CD14-positive monocyte (primary cell): ENCODE results near the gene CDC42EP3. TPM values are rescaled to one million over a fixed set of nuclear protein-coding genes. Genes with fewer than 3 reads are reported as not detected.

Experiments
- DNase-seq, 3 donors: peaks; one replicate each; pipeline ENCODE4 v3.0.0-alpha.2; 2011 to 2022
- H2AFZ ChIP-seq: 2 replicates; pipeline ENCODE4 v1.6.0; 2012; ENCODE audit warnings: mild to moderate bottlenecking, low read depth, low read length, inconsistent platforms; ENCODE audit not compliant: insufficient read depth, poor library complexity, severe bottlenecking
- H3K27ac ChIP-seq, 2 donors: 1 replicate in 1 of 2; 2 replicates in 1 of 2; pipeline ENCODE4 v1.5.1; 2012 to 2013; ENCODE audit warnings: low read length in 2 of 2, control low read depth in 1 of 2, inconsistent platforms in 1 of 2, low read depth in 1 of 2, mild to moderate bottlenecking in 1 of 2
- H3K27me3 ChIP-seq, 2 donors: one replicate each; pipeline versions ENCODE4 v1.6.0 to v1.6.1; 2011 to 2013; ENCODE audit warnings: low read length in 2 of 2; ENCODE audit not compliant: control insufficient read depth in 2 of 2, insufficient read depth in 2 of 2
- H3K36me3 ChIP-seq, 2 donors: replicated peaks in 1 of 2; 1 replicate in 1 of 2; 2 replicates in 1 of 2; pipeline versions ENCODE4 v1.5.1 to v1.6.1; 2012 to 2013; ENCODE audit warnings: low read length in 2 of 2, control low read depth in 1 of 2, inconsistent platforms in 1 of 2, mild to moderate bottlenecking in 1 of 2; ENCODE audit not compliant: insufficient read depth in 2 of 2, control insufficient read depth in 1 of 2
- H3K4me1 ChIP-seq, 2 donors: 1 replicate in 1 of 2; 2 replicates in 1 of 2; pipeline versions ENCODE4 v1.5.1 to v1.6.1; 2012 to 2013; ENCODE audit warnings: low read length in 2 of 2, control low read depth in 1 of 2, inconsistent platforms in 1 of 2, mild to moderate bottlenecking in 1 of 2, moderate library complexity in 1 of 2; ENCODE audit not compliant: insufficient read depth in 2 of 2, control insufficient read depth in 1 of 2
- H3K4me2 ChIP-seq: replicated peaks from 2 replicates; pipeline ENCODE3; 2012; ENCODE audit warnings: low read length, moderate library complexity, mild to moderate bottlenecking; ENCODE audit not compliant: poor library complexity, severe bottlenecking; ENCODE audit errors: extremely low read depth
- H3K4me3 ChIP-seq, 3 experiments: fragments of 200-600 bp in 1 of 3; sonication (generic) in 1 of 3; replicated peaks in 1 of 3; 1 replicate in 2 of 3; 2 replicates in 1 of 3; pipeline ENCODE4 v1.5.1; 2011 to 2013; ENCODE audit warnings: low read length in 3 of 3, mild to moderate bottlenecking in 3 of 3, control low read depth in 2 of 3, low read depth in 2 of 3, inconsistent platforms in 1 of 3, moderate library complexity in 1 of 3
- H3K79me2 ChIP-seq: 2 replicates; pipeline ENCODE4 v1.6.0; 2012; ENCODE audit warnings: mild to moderate bottlenecking, control low read depth, inconsistent platforms, low read length, moderate library complexity; ENCODE audit not compliant: insufficient read depth
- H3K9ac ChIP-seq: 2 replicates; pipeline ENCODE4 v1.6.0; 2017; ENCODE audit warnings: low read length, mild to moderate bottlenecking; ENCODE audit not compliant: insufficient read depth, poor library complexity, severe bottlenecking
- H3K9me3 ChIP-seq, 2 donors: replicated peaks in 1 of 2; 1 replicate in 1 of 2; 2 replicates in 1 of 2; pipeline versions ENCODE4 v1.5.1 to v1.6.1; 2012 to 2013; ENCODE audit warnings: low read length in 2 of 2, control low read depth in 1 of 2; ENCODE audit not compliant: control insufficient read depth in 1 of 2, insufficient read depth in 1 of 2
- H4K20me1 ChIP-seq: 2 replicates; pipeline ENCODE4 v1.6.0; 2012; ENCODE audit warnings: mild to moderate bottlenecking, low read length, control low read depth, moderate library complexity; ENCODE audit not compliant: insufficient read depth
- H3K27ac Mint-ChIP-seq, 7 donors: one replicate each; pipeline ENCODE4 v1.8.0; 2020; ENCODE audit warnings: mild to moderate bottlenecking in 7 of 7, mixed read lengths in 7 of 7, moderate library complexity in 6 of 7, inconsistent platforms in 2 of 7
- H3K27me3 Mint-ChIP-seq, 3 donors: one replicate each; pipeline ENCODE4 v1.8.0; 2021 to 2022; ENCODE audit warnings: low read depth in 3 of 3, mild to moderate bottlenecking in 3 of 3, mixed read lengths in 3 of 3, moderate library complexity in 3 of 3, inconsistent platforms in 1 of 3
- H3K36me3 Mint-ChIP-seq, 2 donors: one replicate each; pipeline ENCODE4 v1.8.0; 2020; ENCODE audit warnings: mixed read lengths in 2 of 2, inconsistent platforms in 1 of 2, mild to moderate bottlenecking in 1 of 2
- H3K4me1 Mint-ChIP-seq: one replicate; pipeline ENCODE4 v1.8.0; 2020; ENCODE audit warnings: mild to moderate bottlenecking, mixed read lengths
- H3K4me3 Mint-ChIP-seq, 2 donors: one replicate each; pipeline ENCODE4 v1.8.0; 2020; ENCODE audit warnings: mild to moderate bottlenecking in 2 of 2, mixed read lengths in 2 of 2, moderate library complexity in 1 of 2
- H3K9me3 Mint-ChIP-seq, 7 donors: one replicate each; pipeline ENCODE4 v1.8.0; 2020 to 2022; ENCODE audit warnings: mixed read lengths in 7 of 7, mild to moderate bottlenecking in 6 of 7, moderate library complexity in 6 of 7, inconsistent platforms in 2 of 7
- intact Hi-C, 2 donors: fragments of 100-400 bp; cut with micrococcal nuclease; formaldehyde crosslinking; loops; one replicate each; pipeline versions ENCODE4 v1.15.0 to v1.15.1; 2023
- polyA plus RNA-seq, 3 donors: library from polyadenylated mRNA; depleted of rRNA in 1 of 3; unstranded in 2 of 3; stranded (reverse) in 1 of 3; fragments of 300-500 nt in 2 of 3; fragments of >200 nt in 1 of 3; fragmentation: Illumina TruSeq in 2 of 3; gene quantifications; 1 replicate in 2 of 3; 2 replicates in 1 of 3; pipeline ENCODE4 v1.2.3, GENCODE V29; 2012 to 2021
- TF ChIP-seq, protein P1 (sequence below): fragments of 200-600 bp; IDR thresholded peaks from one replicate; pipeline ENCODE4 v1.8.0; 2022; ENCODE audit warnings: antibody characterized with exemption, mild to moderate bottlenecking

Gene CDC42EP3
- polyA plus RNA-seq, 3 donors, result 179 to 272 (median 249) TPM

DNA sequence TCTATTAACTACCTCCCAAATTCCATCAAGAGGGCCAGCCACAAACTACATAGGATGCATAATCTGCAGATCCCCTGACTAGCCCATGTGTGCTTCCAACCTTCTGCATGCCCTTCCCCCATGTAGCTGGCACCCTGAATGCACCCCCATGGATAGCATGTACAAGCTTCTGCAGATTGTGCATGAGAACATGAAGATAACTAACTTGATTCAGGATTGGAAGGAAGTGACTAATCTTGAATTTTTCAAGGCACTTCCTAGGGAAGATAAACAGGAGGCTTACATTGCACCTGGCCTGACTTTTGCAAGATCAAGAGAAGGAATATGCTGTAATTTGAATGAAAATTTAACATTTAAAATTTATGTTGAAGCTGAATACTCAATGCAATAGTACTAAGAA is 66.7 kb downstream of the CDC42EP3 start:
- Mint-ChIP-seq H3K9me3 (peaks cover 0 to 7% (median 0%) of the 10 kb centered on the region in 7 donors), H3K4me3 (no peak overlapping the region), H3K4me1 (peaks cover 47% of the 10 kb centered on the region), H3K36me3 (no peaks in the 10 kb centered on the region), H3K27me3 (no peaks in the 10 kb centered on the region), H3K27ac (no peak overlapping the region)
- intact Hi-C loops, result no loop called here
- Histone ChIP-seq H3K9ac (no peak overlapping the region), H3K4me1 (peaks cover 36 to 43% of the 10 kb centered on the region in 2 donors), H3K27ac (no peak overlapping the region), H3K36me3 (no peaks in the 10 kb centered on the region), H3K9me3 (no peaks in the 10 kb centered on the region), H3K4me3 (no peak overlapping the region), H3K4me2 (no peak overlapping the region), H4K20me1 (no peaks in the 10 kb centered on the region), H3K79me2 (no peaks in the 10 kb centered on the region), H2AFZ (no peak overlapping the region), H3K27me3 (no peaks in the 10 kb centered on the region)
- no peak for DNase-seq
- TF ChIP-seq, protein P1, sequence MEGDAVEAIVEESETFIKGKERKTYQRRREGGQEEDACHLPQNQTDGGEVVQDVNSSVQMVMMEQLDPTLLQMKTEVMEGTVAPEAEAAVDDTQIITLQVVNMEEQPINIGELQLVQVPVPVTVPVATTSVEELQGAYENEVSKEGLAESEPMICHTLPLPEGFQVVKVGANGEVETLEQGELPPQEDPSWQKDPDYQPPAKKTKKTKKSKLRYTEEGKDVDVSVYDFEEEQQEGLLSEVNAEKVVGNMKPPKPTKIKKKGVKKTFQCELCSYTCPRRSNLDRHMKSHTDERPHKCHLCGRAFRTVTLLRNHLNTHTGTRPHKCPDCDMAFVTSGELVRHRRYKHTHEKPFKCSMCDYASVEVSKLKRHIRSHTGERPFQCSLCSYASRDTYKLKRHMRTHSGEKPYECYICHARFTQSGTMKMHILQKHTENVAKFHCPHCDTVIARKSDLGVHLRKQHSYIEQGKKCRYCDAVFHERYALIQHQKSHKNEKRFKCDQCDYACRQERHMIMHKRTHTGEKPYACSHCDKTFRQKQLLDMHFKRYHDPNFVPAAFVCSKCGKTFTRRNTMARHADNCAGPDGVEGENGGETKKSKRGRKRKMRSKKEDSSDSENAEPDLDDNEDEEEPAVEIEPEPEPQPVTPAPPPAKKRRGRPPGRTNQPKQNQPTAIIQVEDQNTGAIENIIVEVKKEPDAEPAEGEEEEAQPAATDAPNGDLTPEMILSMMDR, result no peak

DNA sequence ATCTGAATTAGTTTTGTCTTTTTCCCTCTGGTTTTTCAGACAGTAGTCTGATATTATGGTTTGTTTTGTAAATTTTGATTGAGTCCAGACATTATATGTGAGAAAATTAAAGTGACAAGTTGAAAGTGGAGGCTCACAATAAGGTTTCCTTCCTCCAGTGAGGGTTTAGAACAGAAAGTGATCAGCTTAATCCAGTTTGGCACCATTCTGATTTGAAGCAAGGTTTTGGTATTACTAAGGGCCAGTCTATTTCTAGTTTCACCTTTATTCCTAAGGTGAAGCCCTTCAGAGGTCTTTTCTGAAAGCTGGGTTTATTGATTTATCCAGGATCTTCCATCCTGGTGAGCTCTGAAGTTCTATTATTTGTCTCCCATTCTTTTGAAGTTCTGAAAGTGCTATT is 68.7 kb downstream of the CDC42EP3 start:
- no peaks in the 10 kb centered on the region for H3K27me3 ChIP-seq
- Mint-ChIP-seq H3K4me3 (no peak overlapping the region), H3K4me1 (peaks cover 58% of the 10 kb centered on the region), H3K27me3 (no peaks in the 10 kb centered on the region), H3K27ac (no peak overlapping the region), H3K36me3 (peaks cover 2 to 4% of the 10 kb centered on the region in 2 donors), H3K9me3 (peaks cover 0 to 3% (median under 1%) of the 10 kb centered on the region in 7 donors)
- no peak overlapping the region for H3K27ac ChIP-seq
- no peak overlapping the region for H3K4me2 ChIP-seq
- H4K20me1 ChIP-seq, result no peaks in the 10 kb centered on the region
- no peaks in the 10 kb centered on the region for H3K9me3 ChIP-seq
- intact Hi-C loops, result no loop called here
- no peak overlapping the region for H3K4me3 ChIP-seq
- TF ChIP-seq, protein P1, result no peak
- H3K9ac ChIP-seq, result no peak overlapping the region
- no peak for DNase-seq
- no peaks in the 10 kb centered on the region for H3K36me3 ChIP-seq
- no peak overlapping the region for H2AFZ ChIP-seq
- H3K4me1 ChIP-seq, result peaks cover 40 to 46% of the 10 kb centered on the region in 2 donors
- no peaks in the 10 kb centered on the region for H3K79me2 ChIP-seq
